GM21526 (cell line): Measurements from ENCODE around the gene TMCO4.
"Not testable (repeated sequence)": the region's sequence is repeated elsewhere in the genome, so short reads cannot be mapped to it uniquely, and the experiment has no call there.

Experiments used
- ATAC-seq: cut with Tn5 transposase; IDR thresholded peaks from one replicate; pipeline ENCODE4 v1.9.1; 2021; ENCODE audit warnings: moderate library complexity; ENCODE audit not compliant: unreplicated experiment, low FRiP score

The TMCO4 gene

GRCh38 chr1:19643602-19644394 lies 155.9 kb downstream of the TMCO4 start, which contains the start of gene NBL1:
NBL1 (plus strand) TSS chr1:19644311; CDS start chr1:19655031, 10,720 bp downstream.
- no peak for ATAC-seq

GRCh38 chr1:19643121-19643520 lies 156.6 kb downstream of the TMCO4 start:
- no peak for ATAC-seq

- no peak for ATAC-seq
Observed at GRCh38 chr1:19640363-19641316, 159.1 kb downstream of the TMCO4 start.

GRCh38 chr1:19639999-19640362 lies 159.7 kb downstream of the TMCO4 start:
- ATAC-seq, result no peak

- not testable (repeated sequence) for ATAC-seq
Observed at GRCh38 chr1:19639228-19639627, 160.5 kb downstream of the TMCO4 start.

- ATAC-seq, result no peak
Observed at GRCh38 chr1:19637606-19638005, 162.1 kb downstream of the TMCO4 start.

GRCh38 chr1:19636749-19637148 lies 163.0 kb downstream of the TMCO4 start:
- not testable (repeated sequence) for ATAC-seq

- ATAC-seq, result no peak
Observed at GRCh38 chr1:19636065-19636464, 163.7 kb downstream of the TMCO4 start.

- no peak for ATAC-seq
Observed at GRCh38 chr1:19635646-19636045, 164.1 kb downstream of the TMCO4 start.

- not testable (repeated sequence) for ATAC-seq
Observed at GRCh38 chr1:19635064-19635463, 164.7 kb downstream of the TMCO4 start.

GRCh38 chr1:19633106-19633505 lies 166.6 kb downstream of the TMCO4 start:
- ATAC-seq, result no peak
